GM12878 (cell line): ENCODE data around the gene C11orf65. TPM values are rescaled to one million over a fixed set of nuclear protein-coding genes. Genes with fewer than 3 reads are reported as not detected.

ENCODE experiments used
- ATAC-seq: fragments of 200-7000 bp; cut with Tn5 transposase; 3 replicates; pipeline ENCODE4 v1.9.1; 2020; ENCODE audit warnings: mild to moderate bottlenecking, moderate library complexity
- BruUV-seq: library from RNA; stranded (reverse); fragments of 400-500 nt; replicated peaks from 2 replicates; lab custom pipeline; 2021; lab: Mats Ljungman, UMichigan
- CTCF ChIA-PET: fragments of 300-600 bp; sonication (Branson Sonifier 250); formaldehyde crosslinking; extraction: SDS; loops from one replicate; lab custom pipeline; 2021; ENCODE audit warnings: inconsistent platforms; lab: Yijun Ruan, JAX
- POLR2A ChIA-PET: fragments of 350-600 bp; formaldehyde crosslinking; extraction: SDS; loops from one replicate; lab custom pipeline; 2021; ENCODE audit warnings: inconsistent platforms; lab: Charles Lee
- RAD21 ChIA-PET: fragments of 300-600 bp; sonication (Branson Sonifier 250); formaldehyde crosslinking; loops from one replicate; lab custom pipeline; 2023; ENCODE audit warnings: antibody characterized with exemption; ENCODE audit not compliant: unreplicated experiment; lab: Charles Lee
- SMC1A ChIA-PET: fragments of 300-600 bp; sonication (Branson Sonifier 250); formaldehyde crosslinking; loops from one replicate; lab custom pipeline; 2023; ENCODE audit not compliant: unreplicated experiment, uncharacterized antibody; lab: Charles Lee
- DNase-seq: peaks from one replicate; pipeline ENCODE4 v3.0.0-alpha.2; 2011; ENCODE audit warnings: low read depth, low spot score
- FAIRE-seq: peaks from 3 replicates; lab custom pipeline; 2011; peaks lifted over from hg19 to GRCh38; lab: Jason Lieb, UNC
- H2AFZ ChIP-seq: 2 replicates; pipeline ENCODE4 v1.6.0; 2011; ENCODE audit warnings: low read depth, low read length, control low read depth; ENCODE audit not compliant: control insufficient read depth
- H3K27ac ChIP-seq: 2 replicates; pipeline ENCODE4 v1.5.1; 2011; ENCODE audit warnings: control low read depth; ENCODE audit not compliant: control insufficient read depth, insufficient read depth
- H3K27me3 ChIP-seq, 2 experiments: replicated peaks in 1 of 2; 2 replicates each; pipeline versions ENCODE4 v1.6.0 to v1.6.1; 2011; ENCODE audit warnings: low read length in 1 of 2; ENCODE audit not compliant: control insufficient read depth in 2 of 2, insufficient read depth in 2 of 2
- H3K36me3 ChIP-seq, 2 experiments: 2 replicates each; pipeline ENCODE4 v1.5.1; 2011; ENCODE audit warnings: low read length in 1 of 2; ENCODE audit not compliant: control insufficient read depth in 2 of 2, insufficient read depth in 2 of 2
- H3K4me1 ChIP-seq: 2 replicates; pipeline ENCODE4 v1.6.1; 2011; ENCODE audit warnings: mild to moderate bottlenecking, low read length, moderate library complexity, mixed read lengths; ENCODE audit not compliant: control insufficient read depth, insufficient read depth
- H3K4me2 ChIP-seq: 2 replicates; pipeline ENCODE4 v1.6.0; 2011; ENCODE audit warnings: control low read depth; ENCODE audit not compliant: control insufficient read depth, insufficient read depth
- H3K4me3 ChIP-seq: fragments of 200-600 bp; sonication (generic); 2 replicates; pipeline ENCODE4 v1.5.1; 2016
- H3K79me2 ChIP-seq: 2 replicates; pipeline ENCODE4 v1.6.0; 2011; ENCODE audit warnings: low read length; ENCODE audit not compliant: control insufficient read depth, insufficient read depth
- H3K9ac ChIP-seq: 2 replicates; pipeline ENCODE4 v1.8.0; 2011; ENCODE audit warnings: low read length, control low read depth, mixed read lengths; ENCODE audit not compliant: control insufficient read depth, insufficient read depth
- H3K9me3 ChIP-seq: replicated peaks from 3 replicates; pipeline ENCODE4 v1.5.1; 2011; ENCODE audit warnings: mild to moderate bottlenecking, low read length; ENCODE audit not compliant: control insufficient read depth, insufficient read depth
- H4K20me1 ChIP-seq: 2 replicates; pipeline ENCODE4 v1.6.0; 2011; ENCODE audit not compliant: control insufficient read depth, insufficient read depth
- BCL11A ChIP-seq: IDR thresholded peaks from 2 replicates; pipeline ENCODE4 v1.6.1; 2011; ENCODE audit warnings: low read depth, low read length
- CBX5 ChIP-seq: sonication (generic); IDR thresholded peaks from 2 replicates; pipeline ENCODE4 v1.6.1; 2016; ENCODE audit warnings: low read depth, moderate library complexity, mild to moderate bottlenecking, inconsistent platforms
- ETV6 ChIP-seq, 2 experiments: fragments of 450-650 bp in 1 of 2; IDR thresholded peaks in 1 of 2; conservative IDR thresholded peaks in 1 of 2; 2 replicates each; pipeline ENCODE4 v1.6.1; 2014; ENCODE audit warnings: antibody characterized with exemption in 1 of 2, borderline replicate concordance in 1 of 2, low read depth in 1 of 2, mild to moderate bottlenecking in 1 of 2, moderate library complexity in 1 of 2
- HDAC6 ChIP-seq: fragments of 200-600 bp; sonication (generic); IDR thresholded peaks from one replicate; pipeline ENCODE4 v1.8.0; 2017; ENCODE audit warnings: antibody characterized with exemption; ENCODE audit not compliant: unreplicated experiment
- KDM1A ChIP-seq: fragments of 200-600 bp; sonication (generic); IDR thresholded peaks from 2 replicates; pipeline ENCODE4 v1.6.1; 2016; ENCODE audit warnings: borderline replicate concordance
- MEF2B ChIP-seq: fragments of 450-650 bp; IDR thresholded peaks from 2 replicates; pipeline ENCODE4 v1.6.1; 2018; ENCODE audit warnings: mild to moderate bottlenecking, moderate library complexity; ENCODE audit not compliant: partially characterized antibody, poor library complexity, severe bottlenecking
- NFXL1 ChIP-seq: fragments of 450-650 bp; IDR thresholded peaks from 2 replicates; pipeline ENCODE4 v1.6.1; 2017; ENCODE audit warnings: antibody characterized with exemption, mild to moderate bottlenecking, borderline replicate concordance
- SIN3A ChIP-seq: IDR thresholded peaks from 2 replicates; pipeline ENCODE4 v1.6.1; 2012; ENCODE audit warnings: low read depth, low read length, improper control_type of control experiment
- SMAD5 ChIP-seq: IDR thresholded peaks from 2 replicates; pipeline ENCODE4 v1.6.1; 2016; ENCODE audit warnings: antibody characterized with exemption, low read depth
- SREBF2 ChIP-seq: IDR thresholded peaks from 2 replicates; pipeline ENCODE4 v1.6.1; 2012; ENCODE audit warnings: mild to moderate bottlenecking, low read length
- SRF ChIP-seq, 2 experiments: IDR thresholded peaks; 2 replicates each; pipeline ENCODE4 v1.6.1; 2011; ENCODE audit warnings: low read depth in 2 of 2, low read length in 2 of 2, mild to moderate bottlenecking in 1 of 2, moderate library complexity in 1 of 2
- ZNF622 ChIP-seq: fragments of 450-650 bp; IDR thresholded peaks from 2 replicates; pipeline ENCODE4 v1.6.1; 2017; ENCODE audit warnings: mild to moderate bottlenecking, inconsistent platforms
- WGBS: methylation state at CpG from one replicate; pipeline ENCODE4 v1.1.6; 2016; ENCODE audit warnings: low lambda C conversion rate; ENCODE audit not compliant: insufficient replicate concordance, insufficient coverage; ENCODE audit errors: missing lambda C conversion rate; 5-methylcytosine and 5-hydroxymethylcytosine counted together
- in situ Hi-C: fragments of 300-500 bp; cut with MboI; formaldehyde crosslinking; loops from 9 replicates; pipeline ENCODE4 v1.14.3; 2018; ENCODE audit warnings: mixed read lengths
- intact Hi-C: fragments of 100-400 bp; cut with micrococcal nuclease; formaldehyde crosslinking; loops from one replicate; pipeline ENCODE4 v1.14.2; 2022; ENCODE audit not compliant: unreplicated experiment
- polyA plus RNA-seq, 11 experiments: library from polyadenylated mRNA; depleted of rRNA in 4 of 11; unstranded in 6 of 11; stranded (reverse) in 5 of 11; fragments of >200 nt; fragmentation: Nextera tagmentation in 4 of 11; fragmentation: Illumina TruSeq in 1 of 11; extraction: Ambion mirVana in 4 of 11; extraction: Trizol in 1 of 11; gene quantifications; 1 replicate in 1 of 11; 2 replicates in 10 of 11; pipeline versions ENCODE4 v1.2.1 to v1.2.3, GENCODE V29; 2011 to 2016; ENCODE audit warnings: inconsistent platforms in 2 of 11, missing spikeins in 2 of 11, low read depth in 1 of 11
- total RNA-seq, 4 experiments: library from RNA; depleted of rRNA in 3 of 4; stranded (reverse); fragments of >200 nt in 3 of 4; fragmentation: Illumina TruSeq in 1 of 4; extraction: Trizol in 1 of 4; gene quantifications; 2 replicates each; pipeline versions ENCODE4 v1.2.1 to v1.2.3, GENCODE V29; 2013 to 2021
- TF ChIP-seq, protein P1 (sequence below): fragments of 150-350 bp; IDR thresholded peaks from 2 replicates; pipeline ENCODE4 v1.6.1; 2014; ENCODE audit warnings: mild to moderate bottlenecking, low read depth, low read length
- TF ChIP-seq, protein P2 (sequence below): IDR thresholded peaks from 2 replicates; pipeline ENCODE4 v1.6.1; 2012; ENCODE audit warnings: low read depth, low read length, improper control_type of control experiment

The C11orf65 gene
- total and polyA plus RNA-seq, 10 of the 15 experiments (the other 5 are each of a cell fraction or from before 2014, with no cell fraction given): 0.71 to 2.0 (median 1.2) TPM

DNA sequence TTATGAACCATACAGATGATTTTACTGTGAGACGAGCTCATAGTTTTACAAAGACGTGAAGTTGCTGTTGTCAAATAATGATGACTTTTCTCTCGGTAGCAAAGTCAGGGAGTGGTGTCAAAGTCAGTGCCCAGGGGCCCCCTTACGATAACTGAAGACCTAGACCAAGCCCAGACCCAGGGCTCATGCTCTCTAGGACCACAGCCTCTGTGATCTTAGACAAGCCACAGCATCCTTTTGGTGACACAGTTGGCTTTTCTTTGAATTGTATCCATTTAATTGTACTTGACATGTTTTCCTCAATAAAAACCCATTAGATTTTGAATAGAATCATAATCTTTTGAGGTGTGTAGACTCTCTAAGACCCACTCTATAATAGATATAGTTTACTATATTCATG is 48.8 kb upstream of the C11orf65 start:
- CTCF ChIA-PET: no interaction called here
- Histone ChIP-seq H3K27ac (no peak overlapping the region), H3K79me2 (no peaks in the 10 kb centered on the region), H3K9me3 (no peaks in the 10 kb centered on the region), H3K4me1 (no peaks in the 10 kb centered on the region), H3K4me3 (no peak overlapping the region), H2AFZ (no peak overlapping the region), H3K4me2 (no peak overlapping the region), H4K20me1 (no peaks in the 10 kb centered on the region), H3K9ac (no peak overlapping the region), H3K36me3 (peaks cover 0 to 6% of the 10 kb centered on the region in 2 experiments; a peak in 1 of 4 replicates), H3K27me3 (no peaks in the 10 kb centered on the region)
- ATAC-seq (no peak), FAIRE-seq (no peak), DNase-seq (no peak)
- POLR2A ChIA-PET: interaction anchor here (0.6 to 0.7 kb wide), 3 partner anchors 18 to 702 kb away, joined by 3 to 8 read pairs (median 3); no protein-coding TSS in a partner anchor
- WGBS: 99% methylated on average over 4 of the region's 4 CpGs
- SMC1A ChIA-PET: interaction anchor here (0.5 to 1.2 kb wide), 2 partner anchors 9 to 418 kb away, joined by 3 read pairs; no protein-coding TSS in a partner anchor
- in situ Hi-C loops (no loop called here), intact Hi-C loops (no loop called here)
- RAD21 ChIA-PET: no interaction called here
- BruUV-seq: no TSS peak
- TF ChIP-seq ETV6 (conservative IDR thresholded peaks at IDR 0.05 in 1 of 2, IDR thresholded peaks at IDR 0.05 in 1 of 2; ENCODE audit: borderline replicate concordance in 1 of 2, low read depth in 1 of 2): no peak
- TF ChIP-seq HDAC6: no peak
- no peak for TF ChIP-seq ZNF622
- TF ChIP-seq, protein P1, sequence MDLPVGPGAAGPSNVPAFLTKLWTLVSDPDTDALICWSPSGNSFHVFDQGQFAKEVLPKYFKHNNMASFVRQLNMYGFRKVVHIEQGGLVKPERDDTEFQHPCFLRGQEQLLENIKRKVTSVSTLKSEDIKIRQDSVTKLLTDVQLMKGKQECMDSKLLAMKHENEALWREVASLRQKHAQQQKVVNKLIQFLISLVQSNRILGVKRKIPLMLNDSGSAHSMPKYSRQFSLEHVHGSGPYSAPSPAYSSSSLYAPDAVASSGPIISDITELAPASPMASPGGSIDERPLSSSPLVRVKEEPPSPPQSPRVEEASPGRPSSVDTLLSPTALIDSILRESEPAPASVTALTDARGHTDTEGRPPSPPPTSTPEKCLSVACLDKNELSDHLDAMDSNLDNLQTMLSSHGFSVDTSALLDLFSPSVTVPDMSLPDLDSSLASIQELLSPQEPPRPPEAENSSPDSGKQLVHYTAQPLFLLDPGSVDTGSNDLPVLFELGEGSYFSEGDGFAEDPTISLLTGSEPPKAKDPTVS: no peak
- no peak for TF ChIP-seq SREBF2
- TF ChIP-seq MEF2B: no peak
- TF ChIP-seq SRF (IDR thresholded peaks at IDR 0.05; ENCODE audit: low read depth in 2 of 2, low read length in 2 of 2): no peak
- no peak for TF ChIP-seq NFXL1
- no peak for TF ChIP-seq KDM1A
- no peak for TF ChIP-seq BCL11A
- no peak for TF ChIP-seq SIN3A
- no peak for TF ChIP-seq SMAD5
- TF ChIP-seq, protein P2, sequence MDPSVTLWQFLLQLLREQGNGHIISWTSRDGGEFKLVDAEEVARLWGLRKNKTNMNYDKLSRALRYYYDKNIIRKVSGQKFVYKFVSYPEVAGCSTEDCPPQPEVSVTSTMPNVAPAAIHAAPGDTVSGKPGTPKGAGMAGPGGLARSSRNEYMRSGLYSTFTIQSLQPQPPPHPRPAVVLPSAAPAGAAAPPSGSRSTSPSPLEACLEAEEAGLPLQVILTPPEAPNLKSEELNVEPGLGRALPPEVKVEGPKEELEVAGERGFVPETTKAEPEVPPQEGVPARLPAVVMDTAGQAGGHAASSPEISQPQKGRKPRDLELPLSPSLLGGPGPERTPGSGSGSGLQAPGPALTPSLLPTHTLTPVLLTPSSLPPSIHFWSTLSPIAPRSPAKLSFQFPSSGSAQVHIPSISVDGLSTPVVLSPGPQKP: no peak
- TF ChIP-seq CBX5: no peak
- TF ChIP-seq, all 136 proteins: peak for 0
